ENCODE measurements around the gene ID3.

- TF ChIP-seq CTCF (IDR thresholded peaks at IDR 0.05; ENCODE audit: low read length) (no peak), EZH2 (IDR thresholded peaks at IDR 0.05; ENCODE audit: borderline replicate concordance, low read length) (no peak)
Measured at GRCh38 chr1:23598424-23598823, 39.1 kb upstream of the ID3 start.
